HG02623 (cell line): ENCODE measurements around the gene BRF1.

Source experiments
- ATAC-seq: cut with Tn5 transposase; IDR thresholded peaks from one replicate; pipeline ENCODE4 v1.9.1; 2021; ENCODE audit warnings: moderate library complexity; ENCODE audit not compliant: unreplicated experiment

BRF1 gene

DNA sequence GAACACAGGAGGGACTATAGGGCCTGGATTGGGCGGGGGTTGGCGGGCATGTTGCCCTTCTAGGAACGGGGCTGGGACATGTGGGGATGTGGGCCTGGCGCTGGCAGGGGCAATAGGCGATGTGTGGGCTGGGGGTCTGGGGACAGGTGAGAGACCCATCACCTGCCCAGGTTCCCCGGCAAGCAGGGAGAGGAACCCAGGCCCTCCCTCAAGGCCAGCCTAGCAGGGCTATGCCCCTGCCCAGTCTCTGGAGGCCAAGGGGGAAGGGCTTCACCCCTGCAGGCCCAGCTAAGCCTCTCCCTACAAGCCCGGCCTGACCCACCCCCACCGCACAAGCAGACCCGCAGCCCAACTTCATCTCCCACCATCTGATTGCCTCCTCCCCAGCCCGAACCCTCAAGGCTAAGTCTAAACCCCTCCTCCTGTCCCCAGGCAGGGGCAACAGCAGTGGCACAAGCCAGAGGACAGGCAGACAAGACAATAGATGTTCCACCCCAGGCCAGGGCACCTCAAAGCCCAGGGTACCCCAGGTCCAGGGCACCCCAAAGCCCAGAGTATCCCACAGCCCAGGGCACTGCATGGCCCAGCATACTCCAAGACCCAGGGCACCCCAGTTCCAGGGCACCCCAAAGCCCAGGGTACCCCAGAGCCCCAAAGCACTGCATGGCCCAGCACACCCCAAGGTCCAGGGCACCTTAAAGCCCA is 138.7 kb downstream of the BRF1 start:
- ATAC-seq = no peak

DNA sequence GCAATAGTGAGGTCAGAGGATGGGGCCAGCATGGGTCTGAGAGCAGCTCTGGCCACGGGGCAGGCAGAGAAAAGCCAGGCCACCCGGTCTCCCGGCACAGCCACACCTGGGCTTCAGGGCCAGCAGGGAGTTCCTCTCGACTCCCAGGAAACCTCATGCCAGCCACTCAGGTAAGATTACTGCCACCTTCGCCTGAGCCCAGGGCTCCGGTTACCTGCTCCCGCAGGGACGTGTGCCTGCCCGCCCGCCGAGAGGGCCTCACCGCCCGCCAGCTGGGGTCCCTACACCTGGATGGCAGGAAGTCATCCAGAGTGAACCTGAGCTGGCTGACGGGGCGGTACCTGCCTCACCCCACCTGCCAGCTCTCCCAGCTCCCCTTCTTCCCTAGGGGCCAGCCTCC is 139.5 kb downstream of the BRF1 start:
- ATAC-seq = no peak

DNA sequence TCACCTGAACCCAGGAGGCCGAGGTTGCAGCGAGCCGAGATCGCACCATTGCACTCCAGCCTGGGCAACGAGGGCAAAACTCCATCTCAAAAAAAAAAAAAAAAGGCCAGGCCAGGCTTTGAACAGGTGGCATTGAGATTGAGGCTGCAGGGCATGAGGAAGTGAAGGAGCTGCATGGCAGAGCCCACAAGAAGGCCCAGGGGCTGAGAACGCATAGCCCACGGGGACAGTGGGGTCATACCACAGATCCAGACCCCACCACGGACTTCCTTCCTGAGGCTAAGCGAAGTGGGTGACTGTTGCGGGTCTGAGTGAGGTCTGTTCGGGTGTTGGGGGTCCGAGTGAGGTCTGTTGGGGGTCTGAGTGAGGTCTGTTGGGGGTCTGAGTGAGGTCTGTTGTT is 140.0 kb downstream of the BRF1 start:
- ATAC-seq = no peak

DNA sequence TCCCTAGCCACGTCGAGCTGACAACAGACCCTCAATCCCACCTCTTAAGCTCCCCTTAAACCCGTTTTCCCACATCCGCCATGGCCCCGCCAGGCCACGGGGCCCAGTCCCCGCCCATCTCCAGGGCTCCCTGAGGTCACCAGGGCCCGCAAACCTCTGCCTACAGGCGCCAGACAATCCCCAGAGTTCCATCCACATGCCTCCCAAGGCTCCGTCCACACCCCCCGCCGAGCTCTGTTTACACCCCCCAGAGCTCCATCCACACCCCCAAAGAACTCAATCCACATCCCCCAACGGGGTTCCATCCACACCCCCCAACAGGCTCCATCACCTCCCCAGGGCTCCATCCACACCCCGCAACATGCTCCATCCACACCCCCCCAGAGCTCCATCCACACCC is 141.5 kb downstream of the BRF1 start:
- ATAC-seq = no peak
